Hematopoietic multipotent progenitor cell treated with erythropoietin and hydrocortisone succinate and interleukin-3 and kit ligand, for 8 days (in vitro differentiated cells): Measurements from ENCODE around the gene SMIM32.
A peak's percentile ranks its signal among the peaks of the same experiment; 100 is the strongest.

Source experiments
- DNase-seq: peaks from one replicate; pipeline ENCODE4 v3.0.0-alpha.2; 2015

The SMIM32 gene

GRCh38 chr5:136192526-136193321 is at the start of gene SMIM32:
TSS of gene SMIM32 (minus strand) at chr5:136193162. CDS start at chr5:136192524, 638 bp downstream.
- DNase-seq, result no peak

GRCh38 chr5:136242611-136243010 is 49.6 kb upstream of the SMIM32 start:
- DNase-seq, result no peak

GRCh38 chr5:136242136-136242535 is 49.2 kb upstream of the SMIM32 start:
- no peak for DNase-seq

- no peak for DNase-seq
Measured at GRCh38 chr5:136240894-136241293, 47.9 kb upstream of the SMIM32 start.

- DNase-seq, result no peak
Measured at GRCh38 chr5:136236479-136237083, 43.6 kb upstream of the SMIM32 start.

GRCh38 chr5:136235321-136235720 is 42.4 kb upstream of the SMIM32 start:
- no peak for DNase-seq

GRCh38 chr5:136232316-136232715 is 39.4 kb upstream of the SMIM32 start:
- no peak for DNase-seq

GRCh38 chr5:136230176-136230575 is 37.2 kb upstream of the SMIM32 start:
- no peak for DNase-seq

GRCh38 chr5:136228136-136228757 is 35.3 kb upstream of the SMIM32 start:
- no peak for DNase-seq

GRCh38 chr5:136226401-136226800 is 33.4 kb upstream of the SMIM32 start:
- DNase-seq, result no peak

- no peak for DNase-seq
Measured at GRCh38 chr5:136225796-136226195, 32.8 kb upstream of the SMIM32 start.

- no peak for DNase-seq
Measured at GRCh38 chr5:136222580-136223235, 29.7 kb upstream of the SMIM32 start.

- DNase-seq, result no peak
Measured at GRCh38 chr5:136221340-136221739, 28.4 kb upstream of the SMIM32 start.

- DNase-seq, result no peak
Measured at GRCh38 chr5:136216230-136216629, 23.3 kb upstream of the SMIM32 start.

GRCh38 chr5:136215812-136216211 is 22.9 kb upstream of the SMIM32 start:
- no peak for DNase-seq

GRCh38 chr5:136213919-136214493 is 21.0 kb upstream of the SMIM32 start:
- DNase-seq, result no peak

- DNase-seq, result peak; percentile 51
Measured at GRCh38 chr5:136212252-136212721, 19.3 kb upstream of the SMIM32 start.

GRCh38 chr5:136211282-136212040 is 18.5 kb upstream of the SMIM32 start:
- DNase-seq, result no peak

GRCh38 chr5:136210259-136210658 is 17.3 kb upstream of the SMIM32 start:
- DNase-seq, result no peak

GRCh38 chr5:136209346-136209910 is 16.5 kb upstream of the SMIM32 start:
- DNase-seq, result no peak

- DNase-seq, result no peak
Measured at GRCh38 chr5:136208916-136209315, 16.0 kb upstream of the SMIM32 start.

GRCh38 chr5:136207631-136208030 is 14.7 kb upstream of the SMIM32 start:
- no peak for DNase-seq
